OCI-LY7 (cell line): ENCODE data around the gene ZNF445. TPM values are rescaled to one million over a fixed set of nuclear protein-coding genes. Genes with fewer than 3 reads are reported as not detected.
"Not testable (repeated sequence)": the region's sequence is repeated elsewhere in the genome, so short reads cannot be mapped to it uniquely, and the experiment has no call there.

Source experiments
- BruUV-seq: library from RNA; stranded (reverse); fragments of 400-500 nt; replicated peaks from 2 replicates; lab custom pipeline; 2021; lab: Mats Ljungman, UMichigan
- CTCF ChIA-PET: fragments of 300-600 bp; sonication (Branson Sonifier 250); formaldehyde crosslinking; loops from one replicate; lab custom pipeline; 2022; ENCODE audit warnings: antibody characterized with exemption; ENCODE audit not compliant: unreplicated experiment; lab: Charles Lee
- POLR2A ChIA-PET: fragments of 300-600 bp; sonication (Branson Sonifier 250); formaldehyde crosslinking; loops from one replicate; lab custom pipeline; 2022; ENCODE audit warnings: antibody characterized with exemption; lab: Charles Lee
- DNase-seq: peaks from one replicate; pipeline ENCODE4 v3.0.0-alpha.2; 2015; ENCODE audit warnings: low spot score
- H2AFZ ChIP-seq: fragments of 200-600 bp; sonication (generic), shearing (Covaris generic); 2 replicates; pipeline ENCODE4 v1.6.1; 2014; ENCODE audit warnings: mild to moderate bottlenecking, antibody characterized with exemption, low read length, moderate library complexity
- H3K27ac ChIP-seq: fragments of 200-600 bp; sonication (generic); 2 replicates; pipeline ENCODE4 v1.5.1; 2014; ENCODE audit warnings: mixed run types, low read depth, mild to moderate bottlenecking, moderate library complexity, low read length, inconsistent platforms; ENCODE audit not compliant: poor library complexity, severe bottlenecking
- H3K36me3 ChIP-seq: fragments of 200-600 bp; sonication (generic); 2 replicates; pipeline ENCODE4 v1.6.1; 2014; ENCODE audit warnings: mild to moderate bottlenecking, antibody characterized with exemption, low read length, moderate library complexity, mixed read lengths; ENCODE audit not compliant: insufficient read depth
- H3K4me1 ChIP-seq: fragments of 200-600 bp; sonication (generic); 2 replicates; pipeline ENCODE4 v1.5.1; 2014; ENCODE audit warnings: mild to moderate bottlenecking, low read length; ENCODE audit not compliant: insufficient read depth, poor library complexity, severe bottlenecking
- H3K4me2 ChIP-seq: fragments of 200-600 bp; sonication (generic); 2 replicates; pipeline ENCODE4 v1.6.1; 2014; ENCODE audit warnings: mild to moderate bottlenecking, low read length
- H3K4me3 ChIP-seq: fragments of 200-600 bp; sonication (generic); 2 replicates; pipeline ENCODE4 v1.5.1; 2014; ENCODE audit warnings: mild to moderate bottlenecking, low read depth, low read length; ENCODE audit not compliant: poor library complexity, severe bottlenecking
- H3K79me2 ChIP-seq: fragments of 200-600 bp; sonication (generic); 2 replicates; pipeline ENCODE4 v1.6.1; 2016; ENCODE audit warnings: low read depth, mild to moderate bottlenecking, low read length, moderate library complexity, mixed read lengths; ENCODE audit not compliant: insufficient read depth
- H3K9me2 ChIP-seq: fragments of 200-600 bp; sonication (generic); 2 replicates; pipeline ENCODE4 v1.6.1; 2016; ENCODE audit warnings: mild to moderate bottlenecking, low read length, mixed read lengths; ENCODE audit not compliant: insufficient read depth
- H3K9me3 ChIP-seq: fragments of 200-600 bp; sonication (generic); 2 replicates; pipeline ENCODE4 v1.6.1; 2014; ENCODE audit warnings: mild to moderate bottlenecking, mixed run types, low read length, mixed read lengths
- H4K20me1 ChIP-seq: fragments of 200-600 bp; sonication (generic); 2 replicates; pipeline ENCODE4 v1.6.1; 2014; ENCODE audit warnings: mild to moderate bottlenecking, antibody characterized with exemption, low read length, moderate library complexity, mixed read lengths; ENCODE audit not compliant: insufficient read depth
- EZH2phosphoT487 ChIP-seq: fragments of 200-600 bp; sonication (generic); IDR thresholded peaks from 2 replicates; pipeline ENCODE4 v1.6.1; 2018; ENCODE audit warnings: low read depth, borderline replicate concordance, mild to moderate bottlenecking, mixed run types, antibody characterized with exemption, low read length, moderate library complexity, mixed read lengths
- intact Hi-C: fragments of 100-400 bp; cut with micrococcal nuclease; formaldehyde crosslinking; loops from one replicate; pipeline ENCODE4 v1.10.0; 2022; ENCODE audit not compliant: unreplicated experiment
- total RNA-seq, 2 experiments: library from RNA; depleted of rRNA in 1 of 2; stranded (reverse); fragments of >200 nt in 1 of 2; shearing (Covaris generic) in 1 of 2; gene quantifications; 2 replicates each; pipeline ENCODE4 v1.2.3, GENCODE V29; 2014 to 2022
- TF ChIP-seq, protein P1 (sequence below): fragments of 200-600 bp; sonication (generic); conservative IDR thresholded peaks from 2 replicates; pipeline ENCODE4 v1.5.1; 2014; ENCODE audit warnings: mild to moderate bottlenecking, antibody characterized with exemption, low read length, moderate library complexity, mixed read lengths

The ZNF445 gene
- total RNA-seq, 2 experiments from 2014 or later: 3.4 to 11.7 TPM

DNA sequence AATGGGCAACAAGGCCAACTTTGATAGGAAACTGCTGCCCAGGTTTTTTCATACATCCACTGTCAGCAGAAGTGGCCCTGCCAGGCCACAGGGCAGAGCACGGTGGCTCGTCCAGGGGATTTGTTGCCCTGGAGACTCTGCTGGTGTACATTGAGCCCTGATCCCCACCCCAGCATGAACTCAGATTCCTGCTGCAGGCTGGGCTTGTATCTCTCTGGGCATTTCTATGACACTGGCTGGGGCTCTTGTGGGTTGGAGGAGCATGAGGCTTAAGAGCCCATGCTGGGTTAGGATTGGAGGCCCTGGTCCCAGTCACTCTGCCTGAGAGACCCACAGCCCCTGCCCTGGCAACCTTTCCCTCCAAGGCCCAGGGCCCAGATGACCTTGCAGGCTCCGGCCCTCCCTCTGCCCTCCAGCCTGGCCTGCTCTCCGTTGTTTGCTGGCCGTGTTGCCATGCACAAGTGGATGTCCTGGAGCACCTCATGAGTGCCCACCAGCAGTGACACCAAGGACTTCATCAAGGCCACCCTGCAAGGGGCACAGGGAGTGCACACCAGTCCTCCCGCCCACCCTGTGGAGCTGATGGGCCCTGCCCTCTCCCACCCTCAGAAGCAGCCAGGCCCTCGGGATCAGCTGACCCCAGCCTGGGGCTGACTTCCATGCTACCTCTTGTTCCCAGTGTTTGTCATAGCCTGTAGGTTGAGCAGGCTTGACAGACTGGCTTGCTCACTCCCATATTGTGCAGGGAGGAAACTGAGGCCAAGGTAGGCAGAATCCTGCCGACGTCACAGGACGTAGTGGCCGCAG lies 58.2 kb downstream of the ZNF445 start:
- Histone ChIP-seq H3K9me2 (no peaks in the 10 kb centered on the region), H3K4me1 (no peaks in the 10 kb centered on the region), H3K9me3 (no peaks in the 10 kb centered on the region), H3K79me2 (no peaks in the 10 kb centered on the region), H4K20me1 (no peaks in the 10 kb centered on the region), H3K4me2 (no peak overlapping the region), H3K4me3 (no peak overlapping the region), H3K36me3 (no peaks in the 10 kb centered on the region), H2AFZ (no peak overlapping the region), H3K27ac (no peak overlapping the region)
- TF ChIP-seq, protein P1, sequence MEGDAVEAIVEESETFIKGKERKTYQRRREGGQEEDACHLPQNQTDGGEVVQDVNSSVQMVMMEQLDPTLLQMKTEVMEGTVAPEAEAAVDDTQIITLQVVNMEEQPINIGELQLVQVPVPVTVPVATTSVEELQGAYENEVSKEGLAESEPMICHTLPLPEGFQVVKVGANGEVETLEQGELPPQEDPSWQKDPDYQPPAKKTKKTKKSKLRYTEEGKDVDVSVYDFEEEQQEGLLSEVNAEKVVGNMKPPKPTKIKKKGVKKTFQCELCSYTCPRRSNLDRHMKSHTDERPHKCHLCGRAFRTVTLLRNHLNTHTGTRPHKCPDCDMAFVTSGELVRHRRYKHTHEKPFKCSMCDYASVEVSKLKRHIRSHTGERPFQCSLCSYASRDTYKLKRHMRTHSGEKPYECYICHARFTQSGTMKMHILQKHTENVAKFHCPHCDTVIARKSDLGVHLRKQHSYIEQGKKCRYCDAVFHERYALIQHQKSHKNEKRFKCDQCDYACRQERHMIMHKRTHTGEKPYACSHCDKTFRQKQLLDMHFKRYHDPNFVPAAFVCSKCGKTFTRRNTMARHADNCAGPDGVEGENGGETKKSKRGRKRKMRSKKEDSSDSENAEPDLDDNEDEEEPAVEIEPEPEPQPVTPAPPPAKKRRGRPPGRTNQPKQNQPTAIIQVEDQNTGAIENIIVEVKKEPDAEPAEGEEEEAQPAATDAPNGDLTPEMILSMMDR: no peak
- no peak for TF ChIP-seq EZH2phosphoT487
- DNase-seq: no peak
- POLR2A ChIA-PET: interaction anchor here (0.6 kb wide), 1 partner anchor 66 kb away, joined by 3 read pairs; no protein-coding TSS in a partner anchor
- CTCF ChIA-PET: no interaction called here
- intact Hi-C loops: no loop called here
- BruUV-seq: no TSS peak

GRCh38 chr3:44418549-44418948 lies 58.9 kb downstream of the ZNF445 start:
- no peak overlapping the region for H3K4me3 ChIP-seq
- H3K9me3 ChIP-seq: no peaks in the 10 kb centered on the region
- no peaks in the 10 kb centered on the region for H4K20me1 ChIP-seq
- H3K9me2 ChIP-seq: no peaks in the 10 kb centered on the region
- H3K36me3 ChIP-seq: no peaks in the 10 kb centered on the region
- DNase-seq: no peak
- no peak overlapping the region for H2AFZ ChIP-seq
- ChIA-PET CTCF (no interaction called here), POLR2A (no interaction called here)
- H3K27ac ChIP-seq: no peak overlapping the region
- no TSS peak for BruUV-seq
- intact Hi-C loops: no loop called here
- H3K79me2 ChIP-seq: no peaks in the 10 kb centered on the region
- H3K4me1 ChIP-seq: no peaks in the 10 kb centered on the region
- TF ChIP-seq EZH2phosphoT487: no peak
- TF ChIP-seq, protein P1: peak; percentile 58
- no peak overlapping the region for H3K4me2 ChIP-seq

DNA sequence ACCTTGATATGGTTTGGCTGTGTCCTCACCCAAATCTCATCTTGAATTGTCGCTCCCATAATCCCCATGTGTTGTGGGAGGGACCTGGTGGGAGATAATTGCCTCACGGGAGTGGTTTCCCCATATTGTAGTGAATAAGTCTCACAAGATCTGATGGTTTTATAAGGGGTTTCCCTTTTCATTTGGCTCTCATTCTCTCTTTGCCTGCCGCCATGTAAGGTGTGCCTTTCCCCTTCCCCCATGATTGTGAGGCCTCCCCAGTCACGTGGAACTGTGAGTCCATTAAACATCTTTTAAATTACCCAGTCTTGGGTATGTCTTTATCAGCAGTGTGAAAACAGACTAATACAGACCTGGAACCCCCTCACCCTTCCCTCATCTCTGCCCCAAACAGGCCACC lies 59.4 kb downstream of the ZNF445 start:
- H2AFZ ChIP-seq, H3K4me3 ChIP-seq, H3K4me2 ChIP-seq, H3K36me3 ChIP-seq, H3K4me1 ChIP-seq, H4K20me1 ChIP-seq, H3K9me2 ChIP-seq, DNase-seq, CTCF ChIA-PET, H3K79me2 ChIP-seq, POLR2A ChIA-PET, H3K27ac ChIP-seq, intact Hi-C loops, H3K9me3 ChIP-seq, BruUV-seq: not testable (repeated sequence)
